SJSA1 (cell line): ENCODE measurements around the gene MRFAP1L1. TPM values are rescaled to one million over a fixed set of nuclear protein-coding genes. Genes with fewer than 3 reads are reported as not detected.
A peak's percentile ranks its signal among the peaks of the same experiment; 100 is the strongest.
"Not testable (repeated sequence)": the region's sequence is repeated elsewhere in the genome, so short reads cannot be mapped to it uniquely, and the experiment has no call there.

Experiments used
- DNase-seq, 2 experiments: peaks; one replicate each; pipeline ENCODE4 v3.0.0-alpha.2; 2015 to 2020; ENCODE audit warnings: low spot score in 2 of 2, low read depth in 1 of 2
- H3K27ac ChIP-seq: fragments of 250-450 bp; sonication (Bioruptor Pico); 2 replicates; pipeline ENCODE4 v1.5.1; 2020; ENCODE audit warnings: mild to moderate bottlenecking, moderate library complexity
- H3K27me3 ChIP-seq: fragments of 250-450 bp; sonication (Bioruptor Pico); replicated peaks from 2 replicates; pipeline ENCODE4 v1.5.1; 2020; ENCODE audit warnings: mild to moderate bottlenecking, moderate library complexity
- H3K36me3 ChIP-seq: fragments of 250-450 bp; sonication (Bioruptor Pico); 2 replicates; pipeline ENCODE4 v1.5.1; 2020; ENCODE audit warnings: mild to moderate bottlenecking
- H3K4me1 ChIP-seq: fragments of 250-450 bp; sonication (Bioruptor Pico); replicated peaks from 2 replicates; pipeline ENCODE4 v1.6.1; 2021; ENCODE audit warnings: mild to moderate bottlenecking
- H3K4me3 ChIP-seq: fragments of 250-450 bp; sonication (Bioruptor Pico); 2 replicates; pipeline ENCODE4 v1.5.1; 2020; ENCODE audit warnings: mild to moderate bottlenecking
- H3K9me3 ChIP-seq: fragments of 250-450 bp; sonication (Bioruptor Pico); replicated peaks from 2 replicates; pipeline ENCODE4 v1.5.1; 2020; ENCODE audit warnings: mild to moderate bottlenecking
- total RNA-seq: library from RNA; depleted of rRNA; stranded (reverse); fragments of >200 nt; shearing (Covaris generic); gene quantifications from 2 replicates; pipeline ENCODE4 v1.2.3, GENCODE V29; 2014

The MRFAP1L1 gene
- total RNA-seq, 1 experiment from 2014 or later: 41.0 TPM

GRCh38 chr4:6728320-6729029, 18.8 kb upstream of the MRFAP1L1 start:
- Histone ChIP-seq H3K27ac (peak overlapping the region; percentile 91), H3K9me3 (no peaks in the 10 kb centered on the region), H3K27me3 (no peaks in the 10 kb centered on the region), H3K4me3 (no peak overlapping the region), H3K4me1 (peaks cover 71% of the 10 kb centered on the region), H3K36me3 (no peaks in the 10 kb centered on the region)
- peak in 1 of 2 experiments; percentile 51 for DNase-seq

GRCh38 chr4:6727943-6728250, 18.2 kb upstream of the MRFAP1L1 start:
- peak; percentile 86 for DNase-seq
- Histone ChIP-seq H3K4me3 (no peak overlapping the region), H3K27ac (peak overlapping the region; percentile 91), H3K9me3 (no peaks in the 10 kb centered on the region), H3K4me1 (peaks cover 66% of the 10 kb centered on the region), H3K36me3 (no peaks in the 10 kb centered on the region), H3K27me3 (no peaks in the 10 kb centered on the region)

- peak; percentile 94 for DNase-seq
- H3K4me3 ChIP-seq: no peak overlapping the region
Observed at GRCh38 chr4:6727081-6727942, 17.6 kb upstream of the MRFAP1L1 start.

GRCh38 chr4:6725427-6725961, 15.8 kb upstream of the MRFAP1L1 start:
- H3K27ac ChIP-seq: peak overlapping the region; percentile 55; the same call in 1 of the 2 replicates
- not testable (repeated sequence) for DNase-seq

More at GRCh38 chr4:6727081-6727942, 17.6 kb upstream of the MRFAP1L1 start:
- peaks cover 60% of the 10 kb centered on the region for H3K4me1 ChIP-seq
- H3K9me3 ChIP-seq: no peaks in the 10 kb centered on the region
- H3K36me3 ChIP-seq: no peaks in the 10 kb centered on the region
- no peaks in the 10 kb centered on the region for H3K27me3 ChIP-seq
- H3K27ac ChIP-seq: peak overlapping the region; percentile 91

GRCh38 chr4:6724421-6725111, 14.9 kb upstream of the MRFAP1L1 start:
- Histone ChIP-seq H3K27ac (peak overlapping the region; percentile 55), H3K36me3 (no peaks in the 10 kb centered on the region), H3K4me1 (peaks cover 50% of the 10 kb centered on the region), H3K9me3 (no peaks in the 10 kb centered on the region), H3K4me3 (no peak overlapping the region), H3K27me3 (no peaks in the 10 kb centered on the region)
- DNase-seq: peak; percentile 71 to 84

More at GRCh38 chr4:6725427-6725961, 15.8 kb upstream of the MRFAP1L1 start:
- H3K4me3 ChIP-seq, H3K9me3 ChIP-seq, H3K27me3 ChIP-seq, H3K36me3 ChIP-seq: not testable (repeated sequence)
- H3K4me1 ChIP-seq: peaks cover 55% of the 10 kb centered on the region

- Histone ChIP-seq H3K27me3 (no peaks in the 10 kb centered on the region), H3K4me3 (no peak overlapping the region), H3K9me3 (no peaks in the 10 kb centered on the region), H3K4me1 (peaks cover 43% of the 10 kb centered on the region), H3K27ac (peak overlapping the region; percentile 55), H3K36me3 (no peaks in the 10 kb centered on the region)
- DNase-seq: no peak
Observed at GRCh38 chr4:6723851-6724250, 14.2 kb upstream of the MRFAP1L1 start.

- Histone ChIP-seq H3K9me3 (no peaks in the 10 kb centered on the region), H3K4me3 (no peak overlapping the region), H3K36me3 (peaks cover 4% of the 10 kb centered on the region; the same call in 1 of the 2 replicates), H3K27ac (no peak overlapping the region), H3K27me3 (no peaks in the 10 kb centered on the region), H3K4me1 (peaks cover 34% of the 10 kb centered on the region)
- no peak for DNase-seq
Observed at GRCh38 chr4:6722891-6723290, 13.2 kb upstream of the MRFAP1L1 start.

GRCh38 chr4:6721121-6721520, 11.5 kb upstream of the MRFAP1L1 start:
- Histone ChIP-seq H3K27me3 (no peaks in the 10 kb centered on the region), H3K4me1 (peaks cover 21% of the 10 kb centered on the region), H3K36me3 (peaks cover 11% of the 10 kb centered on the region; the same call in 1 of the 2 replicates), H3K4me3 (no peak overlapping the region), H3K9me3 (no peaks in the 10 kb centered on the region), H3K27ac (no peak overlapping the region)
- no peak for DNase-seq

GRCh38 chr4:6720202-6720699, 10.6 kb upstream of the MRFAP1L1 start:
- DNase-seq: peak; percentile 50 to 79
- no peaks in the 10 kb centered on the region for H3K9me3 ChIP-seq
- peaks cover 12% of the 10 kb centered on the region; the same call in 1 of the 2 replicates for H3K36me3 ChIP-seq
- H3K27ac ChIP-seq: no peak overlapping the region
- H3K4me3 ChIP-seq: no peak overlapping the region
- H3K27me3 ChIP-seq: no peaks in the 10 kb centered on the region
- H3K4me1 ChIP-seq: peaks cover 17% of the 10 kb centered on the region

- DNase-seq: no peak
- no peak overlapping the region for H3K4me3 ChIP-seq
Observed at GRCh38 chr4:6719611-6720179, 10.0 kb upstream of the MRFAP1L1 start.

GRCh38 chr4:6718932-6719610, 9.4 kb upstream of the MRFAP1L1 start:
- no peak overlapping the region for H3K4me3 ChIP-seq

More at GRCh38 chr4:6719611-6720179, 10.0 kb upstream of the MRFAP1L1 start:
- Histone ChIP-seq H3K4me1 (peaks cover 12% of the 10 kb centered on the region), H3K36me3 (peaks cover 12% of the 10 kb centered on the region; the same call in 1 of the 2 replicates), H3K27me3 (no peaks in the 10 kb centered on the region), H3K27ac (no peak overlapping the region), H3K9me3 (no peaks in the 10 kb centered on the region)

GRCh38 chr4:6716958-6717655, 7.4 kb upstream of the MRFAP1L1 start:
- no peak overlapping the region for H3K27ac ChIP-seq
- H3K27me3 ChIP-seq: no peaks in the 10 kb centered on the region
- H3K4me1 ChIP-seq: no peaks in the 10 kb centered on the region
- no peaks in the 10 kb centered on the region for H3K9me3 ChIP-seq
- peaks cover 12% of the 10 kb centered on the region; the same call in 1 of the 2 replicates for H3K36me3 ChIP-seq
- H3K4me3 ChIP-seq: peak overlapping the region; percentile 92
- no peak for DNase-seq

More at GRCh38 chr4:6718932-6719610, 9.4 kb upstream of the MRFAP1L1 start:
- Histone ChIP-seq H3K27ac (no peak overlapping the region), H3K36me3 (peaks cover 12% of the 10 kb centered on the region; the same call in 1 of the 2 replicates), H3K9me3 (no peaks in the 10 kb centered on the region), H3K4me1 (peaks cover 6% of the 10 kb centered on the region), H3K27me3 (no peaks in the 10 kb centered on the region)
- DNase-seq: no peak
